GM21529 (cell line): ENCODE results near the gene LEPROT.
"Not testable (repeated sequence)": the region's sequence is repeated elsewhere in the genome, so short reads cannot be mapped to it uniquely, and the experiment has no call there.

Source experiments
- ATAC-seq: cut with Tn5 transposase; IDR thresholded peaks from one replicate; pipeline ENCODE4 v1.9.1; 2021; ENCODE audit not compliant: unreplicated experiment

LEPROT gene

DNA sequence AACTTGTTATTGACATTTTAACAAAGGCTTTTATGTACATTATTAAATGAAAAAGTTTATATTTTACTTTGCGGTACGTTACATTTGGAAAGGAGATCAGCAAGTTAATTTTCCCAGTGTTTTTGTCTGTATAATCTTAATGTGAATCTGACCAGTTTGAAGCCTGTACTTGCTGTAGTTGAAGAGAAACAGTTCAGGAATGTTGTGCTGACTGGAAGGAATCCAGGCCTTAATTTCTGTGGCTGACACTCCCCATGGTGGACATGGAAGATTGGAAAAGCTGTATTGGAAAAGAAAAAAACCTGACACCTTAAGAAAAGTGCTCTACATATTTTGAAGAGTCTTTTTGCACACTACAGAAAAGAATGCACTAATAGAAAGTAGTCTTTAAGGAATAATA lies 15.5 kb downstream of the LEPROT start:
- no peak for ATAC-seq

DNA sequence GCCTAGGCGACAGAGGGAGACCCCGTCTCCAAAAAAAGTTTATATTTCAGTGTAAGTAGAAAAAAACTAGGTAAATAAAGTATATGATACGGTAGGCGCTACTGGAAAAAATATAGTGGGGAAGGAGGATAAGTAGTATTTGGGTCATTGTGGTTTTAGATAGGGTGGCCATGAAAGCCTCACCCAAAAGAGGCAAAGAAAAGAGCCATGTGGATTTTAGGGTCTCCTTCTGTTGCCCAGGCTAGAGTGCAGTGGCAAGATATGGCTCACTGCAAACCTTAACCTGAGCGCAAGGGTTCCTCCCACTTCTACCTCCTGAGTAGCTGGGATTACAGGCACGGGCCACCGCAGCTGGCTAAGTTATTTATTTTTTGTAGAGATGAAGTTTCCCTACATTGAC lies 17.1 kb downstream of the LEPROT start:
- ATAC-seq, result no peak

DNA sequence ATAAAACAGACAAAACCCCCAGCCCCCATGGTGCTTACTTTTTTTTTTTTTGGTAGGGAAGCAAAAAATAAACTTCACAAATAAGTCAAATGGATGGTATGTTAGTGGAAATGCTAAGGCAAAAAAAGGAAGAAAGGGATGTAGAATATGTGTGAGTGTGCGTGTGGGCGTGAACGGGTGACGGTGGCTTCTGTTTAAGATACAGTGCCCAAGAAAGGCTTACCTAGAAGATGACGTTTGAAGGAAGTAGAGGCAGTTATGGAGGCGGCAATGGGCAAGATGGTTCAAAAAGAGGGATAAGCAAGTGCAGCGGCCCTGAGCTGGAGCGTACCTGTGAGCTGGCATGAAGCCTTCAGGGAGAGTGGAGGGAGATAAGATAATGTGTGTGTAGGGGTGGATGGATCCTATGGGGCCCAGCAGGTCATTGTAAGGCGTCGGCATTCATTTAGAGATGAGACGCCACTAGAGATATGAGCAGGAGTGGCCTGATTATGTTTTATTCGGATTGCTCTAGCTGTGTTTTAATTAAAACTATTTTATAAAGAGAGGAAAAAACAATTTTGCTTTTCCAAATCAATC lies 19.9 kb downstream of the LEPROT start:
- ATAC-seq, result no peak

DNA sequence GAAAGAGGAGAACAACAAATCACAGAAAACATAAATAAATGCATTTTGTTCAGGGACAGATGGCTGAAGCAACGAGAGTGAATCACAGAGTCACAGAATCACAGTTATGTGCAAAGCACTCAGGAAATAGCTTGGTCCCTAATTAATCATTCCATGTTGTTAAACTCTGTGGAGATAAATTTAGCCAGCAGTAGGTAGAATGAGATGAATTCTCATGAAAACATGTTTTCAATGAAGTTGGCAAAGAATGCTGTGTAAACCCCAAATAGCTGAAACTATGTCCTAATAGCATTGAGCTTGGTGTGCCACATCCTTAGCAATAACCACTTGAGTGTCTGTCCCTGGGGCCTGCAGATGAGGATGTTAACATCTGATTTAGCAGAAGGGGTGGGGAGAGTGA lies 20.4 kb downstream of the LEPROT start:
- no peak for ATAC-seq

DNA sequence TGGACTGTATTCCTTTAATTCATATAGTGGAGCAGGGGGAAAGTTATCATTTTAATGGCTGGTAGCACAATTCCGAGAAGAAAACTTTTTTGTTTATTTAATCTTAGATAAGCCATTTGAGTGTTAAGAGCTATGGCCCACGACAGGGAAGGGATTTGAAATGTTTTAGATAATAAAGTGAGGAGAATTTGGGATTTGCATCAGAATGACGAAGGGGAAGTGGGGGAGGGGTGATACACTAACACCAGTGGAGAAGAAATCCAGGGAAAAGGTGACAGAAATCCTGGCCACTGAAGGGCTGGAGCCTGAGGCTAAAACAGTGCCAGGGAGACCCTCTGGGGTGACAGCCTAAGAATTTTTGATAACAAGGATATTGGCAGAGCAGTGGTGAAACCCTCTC lies 21.0 kb downstream of the LEPROT start:
- no peak for ATAC-seq

DNA sequence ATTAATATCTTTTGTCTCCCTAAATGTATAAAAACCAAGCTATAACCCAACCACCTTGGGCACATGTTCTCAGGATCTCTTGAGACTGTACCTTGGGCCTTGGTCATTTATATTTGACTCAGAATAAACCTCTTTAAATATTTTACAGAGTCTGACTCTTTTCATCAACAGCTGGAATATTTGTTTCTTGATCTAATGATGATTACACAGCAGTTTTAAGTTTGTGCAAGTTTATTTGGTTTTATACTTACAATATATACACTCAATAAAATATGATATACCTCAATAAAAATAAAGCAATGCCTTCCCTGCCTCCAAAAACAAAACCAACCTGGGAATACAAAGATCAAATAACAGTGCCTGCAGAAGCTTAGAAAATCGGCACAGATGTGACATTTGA lies 22.0 kb downstream of the LEPROT start:
- ATAC-seq, result no peak

DNA sequence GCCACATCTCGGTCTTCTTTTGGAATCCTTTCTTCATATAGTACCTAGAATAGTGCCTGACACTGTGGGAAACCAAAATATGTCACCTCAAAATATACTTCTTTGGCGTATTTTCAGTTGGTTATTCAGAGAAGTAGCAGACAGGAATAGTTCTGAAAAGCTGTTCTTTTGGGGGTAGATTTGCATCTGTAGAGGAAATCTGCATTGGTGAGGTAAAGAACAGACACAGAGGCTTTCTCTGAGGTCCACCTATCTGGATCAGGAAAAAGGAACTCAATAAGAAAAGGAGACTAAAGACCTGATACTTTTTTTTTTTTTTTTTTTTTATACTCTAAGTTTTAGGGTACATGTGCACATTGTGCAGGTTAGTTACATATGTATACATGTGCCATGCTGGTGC lies 23.2 kb downstream of the LEPROT start:
- ATAC-seq, result no peak

DNA sequence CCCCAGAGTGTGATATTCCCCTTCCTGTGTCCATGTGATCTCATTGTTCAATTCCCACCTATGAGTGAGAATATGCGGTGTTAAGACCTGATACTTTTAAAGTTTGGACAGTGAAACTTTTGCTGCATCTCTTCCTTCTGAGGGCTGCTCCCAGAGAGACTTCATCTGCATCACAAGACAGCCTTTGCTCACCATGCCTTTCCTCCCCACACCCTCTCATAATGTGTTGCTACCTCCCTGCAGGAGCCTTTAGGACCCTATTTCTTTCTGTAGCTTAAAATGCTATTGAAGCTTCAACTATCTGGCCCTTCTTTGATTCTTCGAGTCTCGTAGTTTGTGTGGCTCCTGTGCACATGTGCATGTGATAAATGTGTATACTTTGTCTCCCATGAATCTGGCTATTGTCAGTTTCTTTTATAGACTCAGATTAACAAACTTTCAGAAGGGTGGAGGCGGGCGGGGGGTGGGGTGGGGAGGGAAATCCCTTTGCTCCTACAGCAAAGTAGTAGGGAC lies 23.7 kb downstream of the LEPROT start:
- no peak for ATAC-seq

DNA sequence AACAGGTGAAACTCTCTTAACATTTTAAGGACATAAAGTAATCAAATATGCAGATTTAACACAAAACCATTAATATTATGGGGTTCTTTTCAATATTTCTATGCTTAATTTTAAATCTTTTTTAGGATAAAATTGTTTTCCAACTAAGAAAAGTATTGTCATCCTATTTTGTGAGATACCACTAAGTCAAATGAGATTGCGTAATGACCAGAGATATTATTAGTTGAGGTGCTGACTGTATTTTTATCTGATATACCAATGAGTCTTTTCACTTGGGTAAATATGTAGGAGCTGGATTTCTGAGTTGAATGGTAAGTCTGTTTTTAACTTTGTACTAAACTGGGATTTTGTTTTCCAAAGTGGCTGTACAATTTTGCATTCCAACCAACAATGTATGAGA lies 25.4 kb downstream of the LEPROT start:
- no peak for ATAC-seq

DNA sequence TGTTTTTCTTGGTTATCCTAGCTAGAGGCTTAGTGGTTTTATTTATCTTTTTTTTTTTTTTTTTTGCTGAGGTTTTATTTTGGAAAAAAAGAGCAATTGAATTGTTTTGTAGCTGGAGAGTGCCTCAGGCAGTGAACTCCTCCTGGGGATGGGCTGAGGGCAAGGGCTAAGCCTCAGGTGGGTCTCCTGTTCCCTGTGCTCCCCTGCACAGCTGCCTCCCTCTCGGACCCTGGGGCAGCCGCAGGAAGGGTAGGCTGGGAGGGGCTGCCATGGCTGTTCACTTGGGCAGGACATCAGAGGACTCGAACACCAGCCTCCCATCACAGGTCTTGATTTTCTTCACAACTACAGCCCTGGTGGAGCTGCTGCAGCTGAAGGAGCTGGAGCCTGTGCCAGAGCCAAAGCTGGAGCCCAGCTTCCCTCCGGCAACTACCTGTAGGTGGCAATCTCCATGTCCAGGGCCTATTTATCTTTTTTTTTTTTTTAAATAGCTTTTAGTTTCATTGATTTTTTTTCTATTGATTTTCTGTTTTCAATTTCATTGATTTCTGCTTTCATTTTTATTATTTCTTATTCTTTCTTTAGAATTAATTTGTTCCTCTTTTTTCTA lies 28.9 kb downstream of the LEPROT start:
- ATAC-seq, result no peak

DNA sequence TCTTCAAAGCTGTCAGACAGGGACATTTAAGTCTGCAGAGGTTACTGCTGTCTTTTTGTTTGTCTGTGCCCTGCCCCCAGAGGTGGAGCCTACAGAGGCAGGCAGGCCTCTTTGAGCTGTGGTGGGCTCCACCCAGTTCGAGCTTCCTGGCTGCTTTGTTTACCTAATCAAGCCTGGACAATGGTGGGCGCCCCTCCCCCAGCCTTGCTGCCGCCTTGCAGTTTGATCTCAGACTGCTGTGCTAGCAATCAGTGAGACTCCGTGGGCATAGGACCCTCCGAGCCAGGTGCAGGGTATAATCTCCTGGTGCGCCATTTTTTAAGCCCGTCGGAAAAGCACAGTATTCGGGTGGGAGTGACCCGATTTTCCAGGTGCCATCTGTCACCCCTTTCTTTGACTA lies 35.2 kb downstream of the LEPROT start:
- ATAC-seq, result not testable (repeated sequence)

DNA sequence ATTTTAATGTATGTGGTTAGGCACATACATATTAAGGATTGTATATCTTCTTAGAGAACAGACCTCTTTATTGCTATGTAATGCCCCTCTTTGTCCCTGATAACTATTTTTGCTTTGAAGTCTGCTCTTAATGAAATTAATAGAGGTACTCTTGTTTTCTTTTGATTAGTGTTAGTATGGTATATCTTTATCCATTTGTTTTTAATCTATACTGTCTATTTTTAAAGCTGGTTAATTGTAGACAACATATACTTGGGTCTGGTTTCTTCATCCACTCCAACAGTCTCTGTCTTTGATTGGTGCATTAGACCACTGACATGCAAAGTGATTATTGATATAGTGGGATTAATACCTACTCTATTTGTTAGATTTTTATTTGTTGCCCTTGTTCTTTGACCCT lies 36.0 kb downstream of the LEPROT start:
- no peak for ATAC-seq

DNA sequence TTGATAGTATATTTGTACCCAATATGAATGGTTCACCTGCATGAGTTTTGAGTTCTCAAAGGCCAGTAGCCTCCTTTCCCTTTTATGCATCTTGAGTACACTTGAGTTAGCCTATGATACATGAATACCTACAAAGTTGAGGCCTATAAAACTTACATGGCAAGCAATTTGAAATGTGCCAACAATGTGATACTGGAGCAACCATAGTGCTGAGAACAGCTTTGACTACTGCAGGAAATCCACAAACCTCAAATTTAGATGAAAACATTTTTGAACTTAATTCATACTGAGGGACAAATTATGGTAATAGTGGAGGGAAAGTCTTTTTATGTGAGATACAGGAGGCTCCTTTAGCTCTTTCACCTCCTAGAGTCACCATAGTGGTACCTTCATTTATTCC lies 37.4 kb downstream of the LEPROT start:
- ATAC-seq, result no peak

DNA sequence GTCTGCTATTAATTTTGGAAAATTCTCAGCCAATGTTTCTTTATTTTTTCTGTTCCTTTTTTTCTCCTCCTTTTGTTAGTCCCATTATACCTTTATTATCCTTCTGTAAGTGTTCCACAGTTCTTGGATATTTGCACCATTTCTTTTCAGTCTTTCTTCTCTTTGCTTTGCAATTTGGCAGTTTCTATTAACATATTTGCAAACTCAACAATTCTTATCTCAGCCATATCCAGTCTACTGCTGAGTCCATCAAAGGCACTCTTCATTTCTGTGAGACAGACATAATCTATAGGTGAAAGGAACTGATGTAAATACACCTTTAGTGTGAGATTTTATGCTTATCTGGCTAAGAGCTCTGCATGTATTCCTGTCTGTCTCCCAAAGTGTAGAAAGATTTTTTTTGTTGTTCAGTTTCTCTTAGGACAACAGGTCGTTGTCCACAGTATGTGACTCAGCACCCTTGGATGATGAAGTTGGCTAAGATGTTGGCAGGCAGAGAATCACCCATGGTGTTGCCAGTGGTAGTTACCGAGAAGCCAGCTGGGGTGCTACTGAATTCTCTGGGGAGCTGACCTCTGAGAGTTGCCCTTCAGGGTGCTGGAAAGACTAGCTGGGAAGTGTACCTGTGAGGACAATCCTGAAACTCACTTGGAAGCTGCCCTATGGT lies 38.4 kb downstream of the LEPROT start:
- peak; percentile 47 for ATAC-seq

DNA sequence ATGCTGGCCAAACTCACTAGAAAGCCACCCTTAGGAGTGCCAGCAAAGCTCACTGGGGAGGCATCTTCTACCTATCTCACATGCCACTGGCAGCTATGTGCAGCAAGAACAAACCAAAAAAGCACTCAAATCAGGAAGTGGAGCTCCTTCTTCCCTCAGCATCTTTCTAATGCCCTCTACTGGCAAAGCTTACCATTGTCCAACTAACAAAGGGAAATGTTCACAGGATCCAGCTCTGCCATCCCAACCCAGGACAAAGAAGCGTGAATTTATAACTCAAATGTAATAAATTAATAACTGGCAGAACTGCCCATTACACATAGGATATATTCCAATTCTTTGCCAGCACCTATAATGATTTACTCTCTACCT lies 38.9 kb downstream of the LEPROT start:
- peak; percentile 90 for ATAC-seq

DNA sequence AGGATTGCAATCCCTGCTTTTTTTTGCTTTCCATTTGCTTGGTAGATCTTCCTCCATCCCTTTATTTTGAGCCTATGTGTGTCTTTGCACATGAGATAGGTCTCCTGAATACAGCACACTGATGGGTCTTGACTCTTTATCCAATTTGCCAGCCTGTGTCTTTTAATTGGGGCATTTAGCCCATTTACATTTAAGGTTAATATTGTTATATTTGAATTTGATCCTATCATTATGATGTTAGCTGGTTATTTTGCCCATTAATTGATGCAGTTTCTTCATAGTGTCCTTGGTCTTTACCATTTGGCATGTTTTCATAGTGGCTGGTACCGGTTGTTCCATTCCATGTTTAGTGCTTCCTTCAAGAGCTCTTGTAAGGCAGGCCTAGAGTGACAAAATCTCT lies 45.4 kb downstream of the LEPROT start:
- ATAC-seq, result not testable (repeated sequence)

DNA sequence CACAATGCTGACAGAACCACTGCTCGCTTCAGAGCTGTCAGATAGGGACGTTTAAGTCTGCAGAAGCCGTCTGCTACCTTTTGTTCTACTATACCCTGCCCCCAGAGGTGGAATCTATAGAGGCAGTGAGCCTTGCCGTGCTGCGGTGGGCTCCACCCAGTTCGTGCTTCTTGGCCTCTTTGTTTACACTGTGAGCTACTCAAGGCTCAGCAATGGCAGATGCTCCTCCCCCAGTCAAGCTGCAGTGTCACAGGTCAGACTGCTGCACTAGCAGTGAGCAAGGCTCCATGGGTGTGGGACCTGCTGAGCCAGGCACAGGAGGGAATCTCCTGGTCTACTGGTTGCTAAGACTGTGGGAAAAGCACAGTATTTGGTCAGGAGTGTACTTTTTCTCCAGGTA lies 47.1 kb downstream of the LEPROT start:
- no peak for ATAC-seq

DNA sequence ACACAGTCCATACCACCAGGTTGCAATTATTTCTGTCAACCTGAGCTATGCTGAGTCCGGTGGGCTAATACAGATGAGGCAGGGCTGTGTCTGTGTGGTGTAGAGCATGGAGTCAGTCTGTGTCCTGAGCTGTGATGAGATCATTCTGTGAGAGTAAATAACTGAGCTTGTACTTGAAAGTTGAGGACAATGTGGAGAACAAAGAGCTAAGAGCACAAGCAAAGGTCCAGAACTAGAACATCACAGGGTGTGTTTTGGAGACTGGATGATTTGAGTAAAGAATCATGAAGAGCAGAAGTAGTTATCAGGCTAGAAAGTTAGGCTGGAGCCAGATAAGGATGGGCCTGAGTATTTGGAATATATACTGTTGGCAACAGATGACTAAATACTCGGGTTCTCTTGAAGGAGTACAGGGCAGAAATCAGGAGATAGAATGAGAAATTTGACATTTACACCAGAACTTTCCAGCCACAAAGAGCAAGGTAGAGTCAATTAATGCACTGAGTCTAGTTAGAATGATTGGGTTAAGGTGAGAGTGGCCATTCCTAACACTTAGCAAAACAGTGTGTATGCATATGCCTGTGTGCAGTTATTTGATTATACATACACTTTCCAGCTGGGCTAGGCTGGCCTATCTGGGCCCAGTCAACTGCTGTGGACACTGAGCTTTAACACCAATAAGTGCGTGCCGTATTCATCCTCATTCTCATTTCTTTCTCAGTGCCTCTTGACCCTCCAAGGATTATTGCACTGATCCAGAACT lies 48.8 kb downstream of the LEPROT start:
- no peak for ATAC-seq

DNA sequence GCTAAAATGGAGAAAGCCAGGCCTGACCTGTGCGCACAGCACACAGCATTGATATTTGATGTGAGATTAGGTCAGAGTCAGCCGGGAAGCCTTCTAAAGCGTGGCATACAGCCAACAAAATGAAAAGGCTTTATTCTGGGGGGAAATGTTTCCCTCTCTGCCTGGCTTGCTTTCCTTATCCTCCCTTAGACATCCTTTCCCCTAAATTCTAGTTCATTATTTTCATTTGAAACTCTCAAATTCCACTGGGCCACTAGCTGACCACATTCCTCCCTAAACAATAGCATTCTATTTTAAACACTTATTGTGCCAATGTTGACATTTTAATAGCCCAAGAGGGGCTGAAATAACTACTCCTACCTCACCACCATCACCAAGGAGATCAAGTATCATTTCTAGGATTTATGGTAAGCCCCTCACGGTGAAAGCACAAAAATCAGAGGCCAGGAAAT lies 49.4 kb downstream of the LEPROT start:
- no peak for ATAC-seq

DNA sequence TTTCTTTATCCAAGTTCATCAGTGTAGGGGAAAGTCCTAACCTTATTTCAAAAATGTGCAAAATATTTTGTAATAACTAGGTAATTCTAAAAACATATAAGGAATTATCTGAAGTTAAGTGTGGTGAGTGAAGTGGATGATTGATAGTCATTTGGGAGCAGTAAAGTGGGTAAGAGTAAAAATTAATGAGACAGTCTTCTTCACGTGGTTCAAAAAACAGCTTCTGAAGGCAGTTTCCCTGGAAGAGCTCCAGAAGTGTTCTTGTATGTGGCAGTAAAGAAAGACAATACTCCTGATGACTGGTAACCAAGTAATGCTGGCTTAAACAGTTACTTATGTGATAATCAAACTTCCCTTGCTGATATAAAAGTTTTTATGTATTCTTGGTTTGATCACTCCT lies 50.3 kb downstream of the LEPROT start:
- ATAC-seq, result no peak

DNA sequence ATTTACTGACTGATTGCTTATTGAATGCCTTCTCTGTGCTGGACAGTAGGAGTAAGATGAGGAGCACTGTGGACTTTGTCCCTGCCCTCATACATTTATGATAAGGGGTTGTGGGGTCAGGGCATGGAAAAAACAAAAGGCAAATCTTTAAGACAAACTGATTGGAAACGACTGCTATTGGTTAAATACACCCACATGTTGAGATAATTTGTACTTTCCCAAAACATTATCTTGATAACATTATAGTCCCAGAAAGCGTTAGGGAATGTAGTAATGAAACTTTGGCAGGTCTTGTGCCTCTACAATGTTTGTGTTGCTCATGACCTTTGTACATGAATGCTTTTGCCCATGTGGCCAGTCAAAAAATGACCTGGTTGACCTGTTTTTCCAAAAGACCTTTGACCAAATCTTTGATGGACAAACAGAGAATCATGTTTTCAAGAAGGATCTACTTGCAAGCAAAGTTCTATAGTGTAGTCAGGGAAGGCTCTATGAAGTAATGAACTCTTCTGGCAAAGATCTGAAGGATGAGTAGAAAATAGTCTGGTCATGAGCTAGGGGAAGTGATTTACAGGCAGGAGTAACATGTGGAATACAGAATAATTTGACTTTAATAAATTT lies 50.9 kb downstream of the LEPROT start:
- no peak for ATAC-seq
